Activated effector memory CD4-positive, alpha-beta T cell treated with anti-CD3 and anti-CD28 coated beads, Interleukin-2, amount 50 U/mL, for 16 hours (primary cell): ENCODE results near the gene PYGL.
"Not testable (repeated sequence)": the region's sequence is repeated elsewhere in the genome, so short reads cannot be mapped to it uniquely, and the experiment has no call there.

ENCODE experiments used
- DNase-seq: peaks from one replicate; pipeline ENCODE4 v3.0.0-alpha.2; 2020

Gene PYGL

DNA sequence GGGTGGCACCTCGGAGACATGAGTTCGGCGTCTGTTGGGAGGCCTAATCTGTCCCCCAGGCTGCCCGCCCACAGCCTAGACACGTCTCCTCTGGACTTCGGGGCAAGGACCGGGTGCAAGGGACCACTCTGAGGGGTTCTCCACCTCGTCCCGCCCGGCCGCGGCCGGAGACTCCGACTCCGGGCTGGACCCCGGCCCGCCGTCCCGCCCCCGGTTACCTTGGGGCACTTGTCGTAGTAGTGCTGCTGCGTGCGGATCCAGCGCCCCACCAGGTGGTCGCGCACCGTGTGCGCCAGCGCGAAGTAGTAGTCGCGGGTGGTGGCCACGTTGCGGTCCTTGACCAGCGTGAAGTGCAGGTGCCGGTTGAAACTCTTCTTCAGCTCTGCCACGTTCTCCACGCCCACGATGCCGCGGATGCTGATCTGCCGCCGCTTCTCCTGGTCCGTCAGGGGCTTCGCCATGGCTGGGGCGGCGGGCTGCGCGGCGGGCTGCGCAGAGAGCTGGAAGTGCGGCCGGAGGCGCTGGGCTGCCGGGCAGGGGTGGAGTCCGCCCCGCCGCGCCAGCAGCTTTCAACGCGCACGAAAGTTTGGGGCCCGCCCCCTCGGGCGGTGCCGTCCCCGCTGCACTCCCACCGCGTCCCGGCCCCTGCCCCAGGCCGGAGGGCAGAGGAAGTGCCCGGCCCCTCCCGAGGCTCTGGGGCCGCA, at the start of gene PYGL:
PYGL (minus strand) TSS at position 541 of the 704 bp plus-strand sequence; CDS start at position 461, 80 bp downstream.
- DNase-seq: peak; percentile 67

DNA sequence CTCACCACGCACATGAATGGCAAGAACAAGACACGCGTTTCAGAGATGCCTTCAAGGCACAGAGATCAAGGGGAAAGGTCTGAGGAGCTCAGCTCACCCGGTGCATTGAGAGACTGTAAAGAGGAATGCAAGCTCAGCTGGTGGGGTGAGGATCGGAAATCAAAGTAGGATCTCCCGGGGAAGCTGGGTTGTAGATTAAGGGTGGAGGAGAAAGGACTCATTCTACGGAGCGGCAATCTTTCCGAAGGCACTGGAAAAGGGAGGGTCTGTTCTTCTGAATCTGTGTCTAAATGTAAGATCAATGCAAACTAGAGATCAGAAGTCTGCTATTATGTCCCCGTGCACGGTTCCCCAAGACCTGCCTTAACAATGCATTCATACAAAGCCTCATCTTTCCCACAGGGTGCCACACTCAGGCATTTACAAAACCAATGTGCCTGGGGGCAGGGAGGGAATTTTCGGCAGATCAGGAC, 41.6 kb upstream of the PYGL start:
- no peak for DNase-seq

DNA sequence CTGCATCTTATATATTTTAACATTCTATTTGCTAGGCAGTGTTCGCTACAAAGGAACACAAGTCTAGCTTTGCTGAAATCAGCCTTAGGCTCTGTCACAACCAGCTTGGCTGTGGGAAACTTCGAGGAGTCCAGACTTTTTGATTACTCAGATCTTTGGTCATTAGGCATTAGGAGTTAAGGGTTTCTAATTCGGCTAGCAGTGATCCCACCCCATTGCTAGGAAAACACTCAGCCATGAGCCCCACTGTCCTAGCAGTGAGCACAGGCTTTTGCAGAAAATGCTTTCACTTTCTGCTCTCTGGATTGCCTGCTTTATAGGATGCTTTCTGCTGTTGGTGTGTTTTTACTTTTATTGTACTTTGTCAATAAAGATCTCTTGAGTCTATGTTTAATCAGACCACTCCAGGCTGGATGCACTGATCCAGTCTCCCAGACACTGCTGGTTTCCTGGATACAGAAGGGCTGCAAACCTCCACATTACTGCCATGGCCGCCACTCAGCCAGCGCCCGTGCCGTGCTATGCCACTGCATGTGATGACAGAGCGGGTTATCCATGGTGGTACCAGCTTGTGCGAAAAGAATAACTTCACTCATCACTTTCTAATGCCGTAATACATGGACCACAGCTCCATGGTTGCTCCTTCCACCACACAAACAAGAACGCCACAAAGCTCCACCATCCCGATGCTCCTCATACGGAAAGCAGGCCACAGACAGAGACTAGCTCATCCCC, 41.0 kb upstream of the PYGL start:
- DNase-seq: no peak

DNA sequence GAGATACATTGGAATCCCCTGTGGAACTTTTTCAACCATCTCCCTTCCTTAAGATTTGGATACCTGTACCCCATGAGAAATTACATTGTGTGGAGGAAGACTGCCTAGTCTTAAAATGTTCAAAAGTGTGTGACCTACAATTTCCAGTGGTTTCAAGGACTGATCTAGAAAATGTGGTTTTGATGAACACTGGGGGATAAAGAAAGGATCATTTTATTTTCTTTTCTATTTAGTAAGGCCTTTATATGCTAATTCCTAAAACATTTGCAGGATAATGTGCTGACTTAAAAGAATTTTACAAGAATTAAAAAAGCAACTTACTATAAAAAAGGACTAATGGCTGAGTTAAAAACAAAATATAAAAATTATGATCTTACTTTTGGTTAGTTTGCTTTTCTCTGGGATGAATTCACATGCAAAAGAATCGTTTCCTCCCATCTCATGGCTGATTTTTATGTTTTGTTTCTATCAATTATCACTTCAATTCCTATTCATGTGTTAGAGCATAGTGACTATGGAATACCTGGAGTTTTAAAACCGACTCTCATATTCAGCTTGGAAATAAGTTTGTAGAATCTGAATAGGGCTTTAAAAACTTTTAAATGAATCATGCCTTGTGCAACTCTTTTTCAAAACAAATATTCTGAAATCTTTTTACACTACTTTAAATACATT, 39.9 kb upstream of the PYGL start:
- DNase-seq: no peak

DNA sequence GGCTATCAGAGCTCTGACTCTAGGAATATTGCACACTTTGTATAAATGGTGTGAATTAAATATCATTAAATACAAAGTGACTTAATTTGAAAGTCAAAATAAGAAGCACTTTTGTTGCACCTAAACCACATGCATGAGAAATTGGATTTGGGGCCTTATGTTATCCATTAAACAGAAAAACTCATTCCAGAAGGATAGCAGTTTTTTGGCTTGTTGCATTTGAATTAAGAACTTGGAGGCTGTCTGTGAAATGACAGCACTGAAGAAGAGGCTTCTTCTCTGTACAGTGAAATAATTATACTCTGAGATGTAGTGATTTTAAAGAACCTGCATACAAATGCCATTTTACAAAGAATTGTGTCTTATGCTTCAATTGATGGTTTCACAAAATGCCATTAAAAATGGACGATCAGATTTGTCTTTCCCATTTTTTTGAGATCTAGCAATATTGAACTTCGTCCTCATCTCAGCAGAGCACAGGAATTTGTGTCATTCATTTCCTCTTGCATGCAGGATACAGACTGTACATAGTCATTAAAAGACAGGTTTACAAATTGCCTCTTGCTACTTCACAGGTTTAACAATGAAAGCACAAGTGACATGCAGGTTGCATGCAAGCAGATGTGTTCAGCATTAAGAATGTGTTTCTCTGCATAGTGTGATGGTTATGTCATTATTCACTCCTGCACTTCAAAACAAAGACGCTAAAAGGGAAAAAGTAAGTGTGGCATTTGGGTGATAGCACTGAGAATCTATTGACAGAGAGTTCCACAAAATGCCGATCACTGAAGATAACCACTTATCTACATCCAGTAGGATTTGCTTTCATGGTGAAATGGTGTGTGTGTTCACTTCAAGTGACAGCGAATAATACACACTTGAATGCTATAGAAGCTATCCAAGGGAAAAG, 35.9 kb upstream of the PYGL start:
- DNase-seq: no peak

DNA sequence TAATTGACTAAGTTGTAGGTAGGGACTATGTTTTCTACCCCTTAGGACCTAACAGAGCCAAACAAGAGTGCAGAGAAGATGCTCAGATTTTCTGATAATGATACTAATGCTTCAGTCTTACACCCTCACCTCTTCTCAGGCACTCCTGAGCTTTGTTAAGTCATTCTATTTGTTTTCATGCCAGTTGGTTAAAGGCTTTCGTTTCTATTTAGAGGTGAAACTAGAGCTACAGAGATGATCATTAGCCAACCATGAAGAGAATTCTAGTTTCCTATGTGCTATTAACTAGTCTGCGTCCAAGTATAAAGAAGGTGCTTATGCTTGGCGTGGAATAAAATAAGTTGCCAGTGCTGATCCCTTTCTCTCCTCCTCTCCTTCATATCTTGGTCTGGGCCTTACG, 34.6 kb upstream of the PYGL start:
- no peak for DNase-seq

DNA sequence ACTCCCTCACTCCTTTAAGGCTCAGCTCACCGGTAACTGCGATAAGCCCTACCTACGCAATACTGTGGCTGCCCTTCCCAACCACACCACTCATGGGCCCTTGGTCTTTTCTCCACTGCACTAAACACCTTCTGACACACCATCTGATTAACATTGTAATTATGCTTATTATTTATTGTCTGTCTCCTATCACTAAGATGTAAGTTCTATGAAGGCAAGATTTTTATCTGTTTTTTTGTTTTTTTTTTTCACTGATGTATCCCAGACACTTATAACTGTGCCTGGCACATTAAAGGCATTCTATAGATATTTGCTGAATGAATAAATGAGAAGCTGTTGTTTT, 34.2 kb upstream of the PYGL start:
- DNase-seq: no peak

DNA sequence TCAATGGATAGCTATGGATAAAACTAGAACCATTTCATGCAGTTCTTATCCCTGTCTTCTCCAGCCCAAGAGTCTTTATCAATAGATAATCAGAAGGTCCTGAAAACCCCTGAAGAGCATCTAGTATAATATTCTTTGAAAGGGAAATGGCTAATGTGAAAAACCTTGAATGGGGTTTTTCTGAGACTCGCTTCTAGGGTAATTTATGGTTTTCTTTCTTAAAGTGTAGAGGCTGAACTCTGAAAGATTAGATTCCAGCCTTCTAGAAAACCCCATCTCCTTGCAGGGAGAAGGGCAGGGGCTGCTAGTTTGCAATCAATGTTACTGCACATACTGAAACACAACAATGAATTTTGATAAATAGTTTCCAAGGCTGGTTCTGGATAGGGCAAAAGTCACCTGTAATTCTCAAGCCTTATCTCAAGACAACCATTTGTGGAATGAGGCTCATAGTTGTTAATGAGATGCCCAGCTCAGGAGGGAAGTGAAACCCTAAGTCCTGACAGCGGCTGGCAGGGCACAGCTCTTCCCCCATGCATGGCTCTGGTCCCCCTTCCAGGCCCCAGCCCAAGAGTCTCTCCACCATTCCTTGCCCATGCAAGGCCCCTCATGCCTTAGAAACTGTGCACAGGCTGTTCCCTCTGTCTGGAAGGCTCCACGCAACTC, 33.7 kb upstream of the PYGL start:
- DNase-seq: no peak

DNA sequence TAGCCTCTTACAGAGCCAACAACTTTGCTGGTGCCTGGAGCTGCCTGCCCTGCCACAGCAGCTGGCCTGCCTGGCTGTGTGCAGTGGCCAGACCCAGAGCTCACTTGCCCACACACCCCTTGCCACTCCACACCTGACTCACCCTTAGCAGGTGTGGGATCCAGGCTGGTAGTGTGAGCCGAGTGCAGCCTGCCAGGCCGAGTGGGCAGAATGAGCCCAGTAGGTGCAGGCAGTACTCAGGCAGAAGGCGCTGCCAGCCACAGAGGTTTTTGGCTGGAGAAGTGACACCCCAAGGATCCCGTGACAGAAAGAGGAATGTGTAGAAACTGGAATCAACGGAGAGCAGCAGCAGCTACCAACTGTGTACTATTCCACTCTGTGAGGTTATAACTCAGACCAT, 29.8 kb upstream of the PYGL start:
- DNase-seq: no peak

DNA sequence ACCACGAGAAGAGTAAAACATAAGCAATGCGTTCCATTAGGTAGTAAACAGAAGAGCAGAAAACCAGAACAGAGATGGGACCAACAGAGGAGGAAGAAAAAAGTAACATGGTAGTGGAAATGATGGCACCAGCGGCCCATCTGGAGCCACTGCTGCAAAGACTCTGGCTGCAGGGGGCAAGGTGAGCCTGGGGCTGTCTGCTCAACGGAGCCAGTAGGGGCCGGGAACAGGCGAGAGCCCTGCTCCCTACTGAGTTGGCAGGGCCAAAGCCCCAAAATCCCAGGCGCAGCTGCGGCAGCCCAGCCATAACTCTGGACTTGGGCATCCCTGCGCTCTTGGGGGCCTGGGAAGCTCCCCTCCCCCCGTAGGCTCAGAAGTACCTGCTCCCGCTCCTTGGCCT, 28.5 kb upstream of the PYGL start:
- DNase-seq: no peak

DNA sequence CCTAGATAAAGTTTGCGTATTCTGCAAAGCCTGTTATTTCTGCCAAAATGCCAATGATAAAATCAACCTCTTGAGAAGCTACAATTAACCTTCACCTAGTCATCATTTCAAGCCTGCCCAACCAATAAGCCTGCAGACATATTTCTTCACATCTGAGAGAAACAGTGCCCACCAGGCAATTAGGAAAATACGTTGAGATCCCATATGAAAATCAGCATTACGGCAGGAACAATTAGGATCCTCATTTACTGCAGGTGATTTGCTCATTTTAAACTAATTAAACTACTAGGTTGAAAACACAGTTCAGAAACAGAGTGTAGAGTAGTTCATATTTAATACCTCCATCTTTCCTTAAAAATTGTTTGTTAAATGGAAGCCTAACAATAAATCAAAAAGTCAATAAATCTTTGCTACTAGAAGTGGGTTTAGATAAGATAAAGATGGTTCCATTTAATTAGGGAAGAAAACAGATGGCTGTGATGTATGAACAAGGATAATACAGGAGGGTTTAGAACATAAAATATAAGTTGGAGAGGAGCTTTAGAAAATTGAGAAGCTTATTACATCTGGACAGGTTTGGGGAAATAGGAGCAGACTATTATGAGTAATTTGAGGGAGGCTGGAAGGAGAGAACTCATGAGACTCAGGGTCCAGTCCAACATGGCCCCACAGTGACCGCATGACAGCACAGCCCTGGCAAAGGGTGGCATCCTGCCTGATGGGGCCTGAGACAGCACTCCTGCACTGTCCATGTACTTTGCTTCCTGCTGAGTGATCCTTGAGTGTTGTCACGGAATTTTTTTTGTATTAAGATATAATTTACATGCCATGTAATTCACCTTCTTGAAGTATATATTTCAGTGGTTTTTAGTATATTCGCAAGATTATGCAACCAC, 26.9 kb upstream of the PYGL start:
- no peak for DNase-seq

DNA sequence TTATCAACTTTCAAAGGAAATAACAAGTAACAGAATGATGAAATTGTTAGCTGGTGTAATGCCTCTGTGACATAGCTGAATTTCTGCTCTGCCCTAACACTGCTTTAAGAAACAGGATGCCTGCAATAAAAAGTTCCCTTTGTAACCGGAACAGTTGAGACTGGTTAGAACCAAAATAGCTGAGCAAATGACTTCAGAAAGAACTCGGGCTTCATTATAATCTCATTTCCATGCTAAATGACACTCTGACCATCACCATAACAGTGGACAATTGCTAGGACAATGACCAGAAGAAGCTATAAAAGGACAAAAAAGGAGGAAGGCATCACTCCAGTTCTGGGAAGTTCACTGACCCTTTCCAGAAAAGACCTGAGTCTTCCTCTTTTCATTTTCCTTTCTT, 23.5 kb upstream of the PYGL start:
- no peak for DNase-seq

DNA sequence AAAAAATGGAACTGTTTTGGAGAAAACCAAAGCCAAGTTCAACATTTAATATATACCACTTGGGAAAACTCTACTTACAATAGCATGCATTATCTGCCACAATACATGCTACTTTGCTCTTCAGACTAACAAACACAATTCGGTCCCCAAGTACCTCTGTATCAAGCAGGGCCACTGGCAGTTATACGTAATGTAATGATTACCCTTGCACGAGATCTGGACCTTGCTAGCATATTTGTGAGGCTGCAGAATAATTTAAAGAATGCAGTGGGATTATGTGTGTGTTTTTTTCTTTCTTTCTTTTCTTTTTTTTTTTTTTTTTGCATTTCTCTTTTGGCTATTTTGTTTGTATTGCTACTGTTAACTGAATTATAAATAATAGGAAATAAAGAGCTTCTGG, 22.8 kb upstream of the PYGL start:
- DNase-seq: no peak

DNA sequence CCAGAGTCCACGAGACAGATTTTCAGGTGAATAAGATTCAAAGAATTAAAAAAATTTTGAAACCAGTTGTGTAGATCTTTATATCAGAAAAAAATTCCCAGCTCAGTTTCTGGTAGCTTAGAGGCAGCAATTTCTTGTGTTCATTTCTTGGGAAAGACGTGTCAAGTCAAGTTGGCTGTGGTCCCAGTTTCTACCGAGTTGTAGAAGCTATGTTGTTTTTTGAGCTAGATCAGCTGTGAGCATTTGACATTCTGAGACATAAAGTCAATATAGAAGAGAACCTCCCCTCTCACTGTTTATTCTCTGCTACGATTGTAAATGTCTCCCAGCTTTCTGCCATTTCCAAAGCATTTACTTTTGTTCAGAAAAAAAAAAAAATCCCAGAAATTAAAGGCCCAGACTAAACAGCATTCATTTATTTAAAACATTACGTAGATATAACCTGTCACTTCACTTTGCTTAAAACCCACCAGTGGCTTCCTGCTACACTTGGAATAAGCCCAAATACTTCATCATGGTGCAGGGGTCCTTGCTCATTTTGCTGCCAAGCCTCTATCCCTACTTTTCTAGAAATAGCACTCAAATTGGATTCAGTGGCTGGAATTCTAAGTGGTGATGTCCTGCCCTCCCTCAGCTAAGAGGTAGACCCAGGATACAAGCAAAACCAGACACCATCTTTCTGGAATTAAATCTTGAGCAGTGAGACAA, 20.6 kb upstream of the PYGL start:
- no peak for DNase-seq

DNA sequence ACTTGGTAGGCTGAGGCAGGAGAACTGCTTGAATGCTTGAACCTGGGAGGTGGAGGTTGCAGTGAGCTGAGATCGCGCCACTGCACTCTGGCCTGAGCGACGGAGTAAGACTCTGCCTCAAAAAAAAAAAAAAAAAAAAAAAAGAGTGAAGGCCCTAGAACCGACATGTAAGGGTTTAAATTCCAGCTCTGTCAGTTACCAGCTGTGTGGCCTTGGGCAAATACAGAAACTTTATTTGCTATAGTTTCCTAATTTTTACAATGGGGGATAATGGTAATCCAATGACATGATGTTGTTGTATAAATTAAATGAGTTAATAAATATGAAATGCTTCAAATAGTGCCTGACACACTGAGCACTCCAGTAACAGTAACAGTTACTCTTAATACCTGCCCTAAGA, 19.6 kb upstream of the PYGL start:
- no peak for DNase-seq

DNA sequence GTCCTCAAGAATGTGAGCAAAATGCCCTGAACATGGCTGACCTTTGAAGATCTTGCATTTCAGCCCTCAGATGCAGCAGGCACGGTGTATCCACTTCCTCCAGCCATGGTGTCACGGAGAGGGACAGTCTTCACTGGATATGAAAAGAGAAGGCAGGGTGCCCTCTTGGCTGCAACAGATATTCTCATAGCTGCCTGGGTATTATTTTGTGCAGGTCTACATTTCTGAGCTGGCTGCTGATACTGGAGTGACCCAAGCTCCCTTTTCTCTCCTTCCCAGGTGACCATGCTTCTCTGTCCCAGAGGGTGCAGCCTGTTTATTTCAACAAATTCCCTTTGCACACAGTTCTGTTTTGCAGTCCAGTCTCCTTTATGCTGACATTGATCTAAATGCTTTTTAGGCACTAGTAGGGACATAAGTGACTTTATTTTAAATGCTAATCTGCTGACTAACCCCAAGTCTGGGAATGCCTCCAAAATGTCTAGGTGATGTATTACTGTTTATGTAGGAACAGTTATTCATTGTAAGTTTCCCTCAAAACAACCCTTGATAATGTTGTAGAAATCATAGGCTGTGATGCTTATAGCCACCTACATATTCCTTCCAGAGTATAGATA, 17.4 kb upstream of the PYGL start:
- DNase-seq: no peak

DNA sequence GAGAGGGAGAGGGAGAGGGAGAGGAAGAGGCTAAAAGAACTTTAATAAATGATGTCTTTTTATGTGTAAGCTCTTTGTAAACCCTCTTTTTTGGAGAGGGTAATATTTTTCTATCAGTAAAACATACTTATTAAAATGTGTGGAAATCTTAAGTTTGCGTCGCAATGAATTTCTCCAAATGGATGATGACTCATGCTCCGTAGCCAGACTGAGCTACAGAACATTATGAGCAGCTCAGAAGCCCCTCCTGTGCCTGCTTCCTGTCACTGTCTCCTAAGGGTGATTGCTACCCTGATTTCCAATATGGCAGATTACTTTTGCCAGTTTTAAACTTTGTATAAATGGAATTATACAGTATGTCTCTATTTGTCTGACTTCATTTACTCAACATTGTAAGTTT, 13.0 kb upstream of the PYGL start:
- DNase-seq: no peak

DNA sequence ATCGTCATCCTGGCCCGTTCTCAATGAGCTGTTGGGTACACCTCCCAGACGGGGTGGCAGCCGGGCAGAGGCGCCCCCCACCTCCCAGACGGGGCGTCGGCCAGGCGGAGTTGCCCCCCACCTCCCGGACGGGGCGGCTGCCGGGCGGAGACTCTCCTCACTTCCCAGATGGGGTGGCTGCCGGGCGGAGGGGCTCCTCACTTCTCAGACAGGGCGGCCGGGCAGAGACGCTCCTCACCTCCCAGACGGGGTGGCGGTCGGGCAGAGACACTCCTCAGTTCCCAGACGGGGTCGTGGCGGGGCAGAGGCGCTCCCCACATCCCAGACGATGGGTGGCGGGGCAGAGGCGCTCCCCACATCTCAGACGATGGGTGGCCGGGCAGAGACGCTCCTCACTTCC, 12.1 kb upstream of the PYGL start:
- DNase-seq: not testable (repeated sequence)

DNA sequence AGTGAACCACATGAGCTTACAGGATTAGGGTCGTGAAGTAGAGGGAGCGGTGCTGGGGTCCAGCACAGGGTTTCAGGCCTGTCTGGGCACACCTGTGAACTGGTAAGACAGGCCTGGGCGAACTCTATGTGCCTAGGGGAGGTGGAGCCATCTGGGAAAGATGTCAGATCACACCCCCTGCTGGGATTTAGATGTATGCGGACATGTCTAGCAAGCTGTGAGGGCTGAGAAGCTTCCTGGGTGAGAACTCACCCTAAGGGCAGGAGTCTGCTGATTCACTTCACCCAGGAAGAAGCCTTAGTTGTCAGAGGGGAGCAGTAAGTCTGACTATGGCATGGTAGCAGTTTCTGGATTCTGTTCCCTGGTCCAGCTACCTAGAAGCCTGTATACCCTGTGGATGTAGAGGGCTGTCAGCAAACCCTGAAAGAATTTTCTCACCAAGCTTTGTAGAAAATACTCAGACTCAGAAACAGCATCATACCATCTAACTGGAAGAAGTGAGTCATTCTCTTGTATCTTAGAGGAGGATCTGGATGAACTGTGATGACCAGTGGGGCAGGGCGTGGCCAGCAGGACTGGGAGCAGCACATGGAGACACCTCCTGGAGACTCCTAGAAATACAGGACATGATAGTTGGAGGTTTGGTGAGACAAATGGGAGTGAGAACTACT, 11.2 kb upstream of the PYGL start:
- no peak for DNase-seq
